GM21367 (cell line): ENCODE data around the gene MYOC.
"Not testable (repeated sequence)": the region's sequence is repeated elsewhere in the genome, so short reads cannot be mapped to it uniquely, and the experiment has no call there.

Experiments
- ATAC-seq: cut with Tn5 transposase; IDR thresholded peaks from one replicate; pipeline ENCODE4 v1.9.1; 2021; ENCODE audit not compliant: unreplicated experiment

MYOC gene

DNA sequence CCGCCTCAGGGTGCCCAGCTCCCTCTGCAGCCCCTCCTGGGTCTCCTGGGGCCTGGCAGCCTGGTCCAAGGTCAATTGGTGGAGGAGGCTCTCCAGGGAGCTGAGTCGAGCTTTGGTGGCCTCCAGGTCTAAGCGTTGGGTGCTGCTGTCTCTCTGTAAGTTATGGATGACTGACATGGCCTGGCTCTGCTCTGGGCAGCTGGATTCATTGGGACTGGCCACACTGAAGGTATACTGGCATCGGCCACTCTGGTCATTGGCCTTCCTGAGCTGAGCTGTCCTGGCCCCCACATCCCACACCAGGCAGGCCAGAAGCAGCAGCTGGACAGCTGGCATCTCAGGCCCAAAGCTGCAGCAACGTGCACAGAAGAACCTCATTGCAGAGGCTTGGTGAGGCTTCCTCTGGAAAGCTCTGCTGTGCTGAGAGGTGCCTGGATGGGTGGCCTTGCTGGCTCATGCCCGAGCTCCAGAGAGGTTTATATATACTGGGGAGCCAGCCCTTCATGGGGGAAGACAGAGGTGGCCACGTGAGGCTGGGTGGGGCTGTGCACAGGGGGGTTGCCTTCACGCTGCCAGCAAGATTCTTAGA is at the start of gene MYOC:
Gene MYOC, minus strand, starts transcription at position 455 of the 589 bp plus-strand sequence. Its CDS starts 77 bp downstream, at position 378.
- no peak for ATAC-seq

GRCh38 chr1:171699531-171699930 is 47.0 kb upstream of the MYOC start:
- no peak for ATAC-seq

DNA sequence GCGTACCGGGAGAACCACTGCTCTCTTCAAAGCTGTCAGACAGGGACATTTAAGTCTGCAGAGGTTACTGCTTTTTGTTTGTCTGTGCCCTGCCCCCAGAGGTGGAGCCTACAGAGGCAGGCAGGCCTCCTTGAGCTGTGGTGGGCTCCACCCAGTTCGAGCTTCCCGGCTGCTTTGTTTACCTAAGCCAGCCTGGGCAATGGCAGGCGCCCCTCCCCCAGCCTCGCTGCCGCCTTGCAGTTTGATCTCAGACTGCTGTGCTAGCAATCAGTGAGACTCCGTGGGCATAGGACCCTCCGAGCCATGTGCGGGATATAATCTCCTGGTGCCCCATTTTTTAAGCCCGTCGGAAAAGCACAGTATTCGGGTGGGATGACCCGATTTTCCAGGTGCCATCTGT is 43.3 kb upstream of the MYOC start:
- ATAC-seq: not testable (repeated sequence)

GRCh38 chr1:171693541-171693940 is 41.1 kb upstream of the MYOC start:
- ATAC-seq: not testable (repeated sequence)

- no peak for ATAC-seq
Measured at GRCh38 chr1:171683870-171684269, 31.4 kb upstream of the MYOC start.

- no peak for ATAC-seq
Measured at GRCh38 chr1:171680339-171680738, 27.9 kb upstream of the MYOC start.

DNA sequence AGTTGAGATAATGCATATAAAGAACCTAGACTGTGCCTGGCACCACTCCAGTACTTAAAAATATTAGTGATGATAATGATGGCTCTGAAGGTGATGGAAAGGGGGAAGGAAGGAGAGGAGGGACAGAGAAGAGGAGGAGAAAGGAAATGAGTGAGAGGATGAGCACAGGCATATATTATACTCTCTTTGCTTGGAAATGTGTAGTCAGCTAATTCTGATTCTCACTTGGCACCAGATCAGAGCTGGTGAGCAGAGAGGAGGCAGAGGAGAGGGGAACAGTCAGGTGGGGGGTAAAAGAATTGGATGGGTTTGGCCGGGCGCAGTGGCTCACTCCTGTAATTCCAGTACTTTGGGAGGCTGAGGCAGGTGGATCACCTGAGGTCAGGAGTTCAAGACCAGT is 24.3 kb upstream of the MYOC start:
- no peak for ATAC-seq

- no peak for ATAC-seq
Measured at GRCh38 chr1:171674431-171675405, 22.2 kb upstream of the MYOC start.

GRCh38 chr1:171670739-171671138 is 18.3 kb upstream of the MYOC start:
- ATAC-seq: no peak

DNA sequence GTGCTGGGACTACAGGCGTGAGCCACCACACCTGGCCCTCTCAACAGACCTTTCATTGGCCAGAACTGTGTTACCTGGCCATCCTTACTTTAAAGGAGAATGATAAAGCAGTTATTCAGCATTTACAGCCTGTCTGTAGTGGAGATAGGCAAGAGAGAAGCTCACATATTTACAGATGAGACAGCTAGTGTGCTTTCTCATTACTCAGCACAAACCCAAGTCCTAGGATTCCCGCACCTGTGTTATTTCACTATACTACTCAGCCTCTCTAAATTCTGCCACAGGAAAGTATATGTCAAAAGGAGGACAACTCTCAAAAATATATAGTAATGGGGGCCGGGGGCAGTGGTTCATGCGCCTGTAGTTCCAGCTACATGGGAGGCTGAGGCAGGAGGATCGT is 15.9 kb upstream of the MYOC start:
- ATAC-seq: no peak

DNA sequence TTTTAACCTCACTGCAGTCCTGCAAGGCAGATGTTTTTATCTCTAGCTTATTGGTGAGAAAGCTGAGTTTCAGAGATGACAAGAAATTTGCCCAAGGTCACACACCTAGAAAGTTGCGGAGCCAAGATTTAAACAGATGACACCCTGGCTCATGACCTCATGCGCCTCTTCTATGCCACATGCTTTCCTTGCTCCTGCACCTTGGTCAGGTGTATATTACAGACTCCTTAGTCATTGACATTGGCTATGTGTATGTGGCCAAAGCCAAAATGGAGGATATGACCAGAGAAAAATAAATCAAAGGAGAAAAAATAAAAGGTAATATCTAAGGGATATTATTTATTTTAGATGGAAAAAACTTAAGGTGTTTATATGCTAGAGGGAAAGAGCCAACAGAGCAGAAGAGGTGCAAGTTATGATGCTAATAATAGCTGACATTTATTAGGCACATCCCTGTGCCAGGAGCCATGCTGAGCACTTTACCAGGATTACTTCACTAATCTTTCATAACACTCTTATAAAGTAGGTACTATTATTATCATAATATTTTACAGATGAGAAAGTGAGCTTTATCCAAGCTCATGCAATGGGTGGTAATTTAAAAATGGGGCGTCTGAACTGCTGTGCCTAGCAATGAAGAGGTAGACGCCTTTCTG is 13.8 kb upstream of the MYOC start:
- no peak for ATAC-seq

GRCh38 chr1:171664976-171665375 is 12.5 kb upstream of the MYOC start:
- no peak for ATAC-seq

- no peak for ATAC-seq
Measured at GRCh38 chr1:171663854-171664575, 11.5 kb upstream of the MYOC start.

- no peak for ATAC-seq
Measured at GRCh38 chr1:171663036-171663853, 10.8 kb upstream of the MYOC start.

DNA sequence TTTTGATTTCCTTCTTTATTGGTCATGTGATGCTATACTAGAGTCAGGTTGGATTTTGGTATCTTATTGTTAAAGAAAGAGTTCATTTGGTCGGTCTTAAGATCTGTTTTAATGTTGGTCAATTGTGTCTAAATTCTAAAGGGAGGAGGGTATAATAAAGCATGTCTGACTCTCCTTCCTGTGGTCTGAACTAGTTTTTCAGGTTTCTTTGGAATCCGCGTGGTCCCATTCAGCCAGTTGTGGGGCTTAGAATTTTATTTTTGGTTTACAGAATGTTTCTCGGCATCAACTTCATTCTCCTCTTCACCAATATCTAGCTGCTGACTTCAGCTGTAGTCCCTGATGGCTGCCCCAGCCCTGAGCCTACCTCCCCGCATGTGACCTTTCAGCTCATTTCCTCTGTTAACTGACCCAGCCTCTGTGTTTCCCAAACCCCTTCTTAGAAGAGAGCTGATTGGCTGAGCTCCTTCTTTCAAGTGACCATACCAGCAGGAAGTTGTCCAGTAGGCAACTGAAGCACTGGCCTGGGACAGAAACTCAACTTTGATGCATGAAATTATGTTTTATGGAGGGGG is 8.7 kb upstream of the MYOC start:
- no peak for ATAC-seq

- not testable (repeated sequence) for ATAC-seq
Measured at GRCh38 chr1:171656206-171656605, 3.7 kb upstream of the MYOC start.

GRCh38 chr1:171655746-171656116 is 3.2 kb upstream of the MYOC start:
- ATAC-seq: no peak

- ATAC-seq: no peak
Measured at GRCh38 chr1:171654942-171655745, 2.7 kb upstream of the MYOC start.
